Kidney (tissue), 14 donors: ENCODE data around the gene NEXN. TPM values are rescaled to one million over a fixed set of nuclear protein-coding genes. Genes with fewer than 3 reads are reported as not detected.

Source experiments
- DNase-seq, 5 donors: peaks; one replicate each; pipeline ENCODE4 v3.0.0-alpha.2; 2013 to 2020
- FAIRE-seq: peaks from 2 replicates; lab custom pipeline; 2012; peaks lifted over from hg19 to GRCh38; lab: Jason Lieb, UNC
- H3K27ac ChIP-seq, 2 donors: one replicate each; pipeline ENCODE4 v1.7.0; 2013; ENCODE audit warnings: low read depth in 2 of 2, low read length in 2 of 2, inconsistent platforms in 1 of 2
- H3K27me3 ChIP-seq: one replicate; pipeline ENCODE4 v1.7.1; 2013; ENCODE audit warnings: low read length, inconsistent platforms; ENCODE audit not compliant: control insufficient read depth, insufficient read depth
- H3K36me3 ChIP-seq, 3 donors: one replicate each; pipeline versions ENCODE4 v1.7.0 to v1.7.1; 2013; ENCODE audit warnings: low read length in 3 of 3, control low read depth in 1 of 3, inconsistent platforms in 1 of 3; ENCODE audit not compliant: insufficient read depth in 3 of 3, control insufficient read depth in 2 of 3
- H3K4me1 ChIP-seq, 3 donors: one replicate each; pipeline versions ENCODE4 v1.7.0 to v1.7.1; 2013; ENCODE audit warnings: low read length in 3 of 3, inconsistent platforms in 1 of 3, low read depth in 1 of 3; ENCODE audit not compliant: control insufficient read depth in 2 of 3, insufficient read depth in 2 of 3
- H3K4me3 ChIP-seq, 3 donors: one replicate each; pipeline versions ENCODE4 v1.7.0 to v1.8.1; 2013; ENCODE audit warnings: low read length in 3 of 3, control low read depth in 1 of 3, inconsistent platforms in 1 of 3
- H3K9ac ChIP-seq, 3 donors: one replicate each; pipeline versions ENCODE4 v1.7.0 to v1.7.1; 2013; ENCODE audit warnings: low read length in 3 of 3, control low read depth in 1 of 3, inconsistent platforms in 1 of 3
- H3K9me3 ChIP-seq, 3 donors: one replicate each; pipeline versions ENCODE4 v1.7.0 to v1.7.1; 2013; ENCODE audit warnings: low read length in 3 of 3, control low read depth in 1 of 3, inconsistent platforms in 1 of 3; ENCODE audit not compliant: control insufficient read depth in 2 of 3, insufficient read depth in 1 of 3
- CTCF ChIP-seq: IDR thresholded peaks from 3 replicates; pipeline ENCODE4 v1.5.1; 2012; ENCODE audit warnings: mild to moderate bottlenecking, moderate library complexity, borderline replicate concordance; ENCODE audit not compliant: insufficient read depth; ENCODE audit errors: extremely low read depth
- intact Hi-C: fragments of 100-400 bp; cut with DNase I; formaldehyde crosslinking; loops from one replicate; pipeline ENCODE4 v1.11.1; 2022
- polyA plus RNA-seq: library from polyadenylated mRNA; stranded (reverse); fragments of 350-450 nt; fragmentation: Illumina TruSeq; extraction: RNeasy Lipid Tissue Mini Kit (QIAGEN cat#74804); gene quantifications from one replicate; pipeline ENCODE4 v1.2.3, GENCODE V29; 2014; ENCODE audit warnings: low read depth, low replicate concordance; ENCODE audit not compliant: insufficient read depth
- total RNA-seq: library from RNA; stranded (reverse); fragmentation: NEBNext Ultra II Directional; extraction: Animal tissue kit (Norgen Biotek cat#: 25700); gene quantifications from one replicate; pipeline ENCODE4 v1.2.1, GENCODE V29; 2021
- donor health status: control.
- donor health status: control.
- donor health status: control.
- donor health status: control.
- donor health status: control.
- donor health status: DM: yes; HTN: yes; CAD: no.
- donor health status: Normal renal cell carcinoma (clear cell type).

The NEXN gene
- total and polyA plus RNA-seq, 2 donors from 2014 or later = 6.5 to 7.1 TPM

- H3K9me3 ChIP-seq = no peaks in the 10 kb centered on the region
- no peaks in the 10 kb centered on the region for H3K4me1 ChIP-seq
- H3K36me3 ChIP-seq = no peaks in the 10 kb centered on the region
- H3K27ac ChIP-seq = no peak overlapping the region
- no peak for TF ChIP-seq CTCF
- intact Hi-C loops = no loop called here
- DNase-seq (no peak), FAIRE-seq (no peak)
- H3K9ac ChIP-seq = no peak overlapping the region
- no peak overlapping the region for H3K4me3 ChIP-seq
- no peaks in the 10 kb centered on the region for H3K27me3 ChIP-seq
Measured at GRCh38 chr1:77882411-77882810, 6.0 kb upstream of the NEXN start.

GRCh38 chr1:77888781-77889642 lies 588 bp downstream of the NEXN start:
- intact Hi-C loops = no loop called here
- Histone ChIP-seq H3K27ac (peak overlapping the region; percentile 78 to 80), H3K4me1 (no peaks in the 10 kb centered on the region), H3K27me3 (no peaks in the 10 kb centered on the region), H3K4me3 (peak overlapping the region; percentile 70 to 86 (median 80)), H3K9ac (peak overlapping the region; percentile 51 to 72 (median 65)), H3K9me3 (no peaks in the 10 kb centered on the region), H3K36me3 (no peaks in the 10 kb centered on the region)
- DNase-seq (peak in 3 of 5 donors; percentile 61 to 76 (median 75)), FAIRE-seq (no peak)
- no peak for TF ChIP-seq CTCF

- peak overlapping the region; percentile 70 to 86 (median 80) for H3K4me3 ChIP-seq
- no peaks in the 10 kb centered on the region for H3K27me3 ChIP-seq
- H3K4me1 ChIP-seq = no peaks in the 10 kb centered on the region
- FAIRE-seq (peak; percentile 63), DNase-seq (peak in 1 of 5 donors; percentile 7)
- H3K9me3 ChIP-seq = no peaks in the 10 kb centered on the region
- no peaks in the 10 kb centered on the region for H3K36me3 ChIP-seq
- no peak overlapping the region for H3K27ac ChIP-seq
- peak overlapping the region in 2 of 3 donors; percentile 35 to 65 for H3K9ac ChIP-seq
- TF ChIP-seq CTCF = no peak
- intact Hi-C loops = no loop called here
Measured at GRCh38 chr1:77889671-77890070, 1.2 kb downstream of the NEXN start.
